HEK293T (cell line): ENCODE data around the gene WASF2.
"Not testable (repeated sequence)": the region's sequence is repeated elsewhere in the genome, so short reads cannot be mapped to it uniquely, and the experiment has no call there.

Source experiments
- ARNT ChIP-seq: fragments of 450-650 bp; IDR thresholded peaks from 2 replicates; pipeline ENCODE4 v1.6.1; 2017; ENCODE audit warnings: mild to moderate bottlenecking
- BHLHE40 ChIP-seq: fragments of 450-650 bp; IDR thresholded peaks from 2 replicates; pipeline ENCODE4 v1.6.1; 2016; ENCODE audit warnings: mild to moderate bottlenecking, moderate library complexity, borderline replicate concordance
- FOXK2 ChIP-seq: fragments of 450-650 bp; IDR thresholded peaks from 2 replicates; pipeline ENCODE4 v1.6.1; 2016; ENCODE audit warnings: mild to moderate bottlenecking
- FOXM1 ChIP-seq: fragments of 450-650 bp; IDR thresholded peaks from 2 replicates; pipeline ENCODE4 v1.6.1; 2017; ENCODE audit warnings: mild to moderate bottlenecking, borderline replicate concordance
- HDGF ChIP-seq: fragments of 450-650 bp; IDR thresholded peaks from 2 replicates; pipeline ENCODE4 v1.6.1; 2017; ENCODE audit warnings: antibody characterized with exemption, borderline replicate concordance
- L3MBTL2 ChIP-seq: fragments of 450-650 bp; conservative IDR thresholded peaks from 2 replicates; pipeline ENCODE4 v1.6.1; 2016; ENCODE audit warnings: mild to moderate bottlenecking
- LEF1 ChIP-seq: fragments of 450-650 bp; IDR thresholded peaks from 2 replicates; pipeline ENCODE4 v1.6.1; 2017; ENCODE audit warnings: mild to moderate bottlenecking, borderline replicate concordance
- NFRKB ChIP-seq: fragments of 450-650 bp; IDR thresholded peaks from 2 replicates; pipeline ENCODE4 v1.6.1; 2016; ENCODE audit warnings: mild to moderate bottlenecking, moderate library complexity
- PKNOX1 ChIP-seq: fragments of 450-650 bp; IDR thresholded peaks from 2 replicates; pipeline ENCODE4 v1.6.1; 2016
- SP1 ChIP-seq: fragments of 450-650 bp; IDR thresholded peaks from 2 replicates; pipeline ENCODE4 v1.6.1; 2017

GRCh38 chr1:27463916-27464315, 26.1 kb downstream of the WASF2 start:
- not testable (repeated sequence) for TF ChIP-seq FOXM1, HDGF, BHLHE40, SP1, FOXK2, PKNOX1, LEF1, L3MBTL2, ARNT, NFRKB
